Endometrial microvascular endothelial cells (primary cell): ENCODE results near the gene THRB. TPM values are rescaled to one million over a fixed set of nuclear protein-coding genes. Genes with fewer than 3 reads are reported as not detected.

Experiments
- in situ Hi-C: cut with HindIII; loops from 2 replicates; pipeline ENCODE4 v1.10.0; 2017; ENCODE audit warnings: low sequenced_read_pairs, low pct_unique_long_range_greater_than_20kb; ENCODE audit errors: inconsistent ontology term
- total RNA-seq: library from RNA; depleted of rRNA; stranded (reverse); fragments of >200 nt; gene quantifications from one replicate; pipeline ENCODE4 v1.2.3, GENCODE V29; 2015; ENCODE audit errors: inconsistent ontology term

The THRB gene
- total RNA-seq, 1 donor from 2014 or later: 7.1 TPM

GRCh38 chr3:24229468-24230221 lies 265.0 kb downstream of the THRB start:
- in situ Hi-C loops: no loop called here

GRCh38 chr3:24227635-24228034 lies 267.0 kb downstream of the THRB start:
- in situ Hi-C loops: no loop called here

DNA sequence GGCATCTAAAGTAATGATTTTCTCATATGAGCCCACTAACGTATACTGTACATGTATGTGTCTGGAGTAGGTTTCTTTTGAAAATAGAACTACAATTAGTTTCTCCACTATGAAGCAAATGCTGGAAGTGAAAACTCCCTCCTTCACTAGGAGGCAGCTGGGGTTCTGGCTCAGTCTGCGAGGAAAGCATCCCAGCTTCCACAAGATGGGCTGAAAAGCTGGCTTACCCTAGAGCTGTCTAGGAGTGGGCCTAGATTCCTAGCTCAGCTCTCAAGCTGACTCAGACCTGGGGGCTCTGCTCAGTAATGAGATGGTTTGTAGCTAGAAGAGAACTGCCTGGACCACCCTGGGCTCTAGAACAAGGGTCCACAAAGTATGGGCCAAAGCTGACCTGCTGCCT lies 268.3 kb downstream of the THRB start:
- in situ Hi-C loops: no loop called here

DNA sequence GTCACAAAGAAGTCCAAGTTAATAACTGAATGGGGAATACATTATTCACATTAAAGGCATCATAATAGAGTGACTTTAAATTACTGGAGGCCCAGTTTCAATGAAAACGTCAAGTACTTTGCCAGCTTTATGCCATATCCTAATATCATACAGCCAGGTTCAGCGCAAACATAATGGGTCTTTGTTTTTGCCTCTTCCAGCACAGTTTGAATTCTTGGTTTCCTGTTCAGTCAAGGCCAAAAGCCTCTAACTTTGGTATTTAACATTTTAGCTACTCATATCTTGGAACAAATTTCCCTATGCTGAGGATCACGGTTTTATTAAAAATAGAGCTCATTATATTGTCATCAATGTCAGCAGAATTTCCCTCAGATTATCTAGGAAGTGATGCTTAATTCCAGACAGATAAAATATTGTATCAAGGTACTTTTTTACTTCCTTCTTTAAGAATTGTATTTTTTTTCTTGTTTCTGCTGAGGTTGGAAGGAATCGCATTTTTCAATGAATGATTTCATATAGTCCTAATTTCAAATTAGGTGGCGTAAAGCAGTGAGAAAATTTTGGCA lies 269.2 kb downstream of the THRB start:
- in situ Hi-C loops: no loop called here

DNA sequence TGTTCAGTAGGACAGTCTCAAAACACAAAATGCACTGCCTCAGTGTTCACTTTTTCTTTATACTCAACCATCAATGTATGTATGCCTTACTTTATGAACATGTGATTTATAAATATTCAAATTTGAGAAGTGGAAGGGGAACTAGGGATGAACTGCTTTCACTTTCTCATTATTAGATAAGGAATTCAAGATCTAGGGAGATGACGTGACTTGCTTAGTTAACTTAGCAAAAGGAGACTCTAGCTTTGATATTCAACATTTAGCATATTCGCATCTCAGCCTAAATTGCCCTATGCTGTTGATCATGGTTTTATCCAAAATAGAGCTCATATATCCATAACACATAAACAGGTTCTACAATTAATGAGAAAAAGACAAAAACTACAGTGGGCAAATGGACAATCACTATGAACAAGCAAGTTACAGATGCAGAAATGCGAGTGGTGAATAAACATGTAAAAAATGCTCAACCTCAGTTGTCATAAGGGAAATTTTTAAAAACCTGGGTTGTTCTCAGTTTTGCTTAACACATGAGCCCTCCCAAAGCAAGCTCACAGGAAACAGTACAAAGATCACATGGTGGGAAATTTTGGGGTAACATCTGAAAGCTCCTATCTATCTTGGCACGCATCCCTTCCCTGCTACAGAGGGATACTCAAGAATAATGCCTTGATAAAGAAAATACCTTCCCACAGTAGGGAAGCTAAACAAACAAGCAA lies 269.8 kb downstream of the THRB start:
- in situ Hi-C loops: no loop called here

DNA sequence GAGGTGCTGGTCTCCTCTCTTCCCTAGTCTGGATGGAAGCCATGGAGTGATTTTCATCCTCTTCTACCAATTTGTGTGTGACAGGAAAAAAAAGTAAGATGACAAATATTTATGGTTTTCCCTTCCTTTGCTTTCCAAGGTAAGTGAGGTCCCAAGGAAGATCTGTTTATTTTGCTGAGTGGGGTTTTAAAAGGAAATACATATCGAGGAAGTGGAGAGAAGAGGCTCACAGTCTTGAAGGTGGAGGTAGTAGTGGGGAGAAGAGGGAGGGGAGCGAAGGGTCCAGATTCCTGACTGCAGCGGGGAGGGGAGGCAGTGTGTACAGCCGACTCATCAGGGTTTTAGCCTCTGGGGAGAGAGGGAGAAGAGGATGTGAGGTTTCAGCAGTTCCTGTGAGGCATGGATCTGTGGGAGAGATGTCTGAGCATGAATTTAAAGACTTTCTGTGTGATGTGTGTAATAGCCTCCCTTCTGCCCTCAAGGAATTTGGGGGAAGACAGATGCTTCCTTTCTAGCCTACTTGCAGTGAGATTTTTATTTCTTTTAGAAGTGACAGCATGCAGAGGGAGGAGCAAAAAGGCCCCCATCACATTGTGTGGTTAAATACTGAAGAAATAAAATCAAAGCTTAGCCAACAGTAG lies 272.4 kb downstream of the THRB start:
- in situ Hi-C loops: no loop called here

DNA sequence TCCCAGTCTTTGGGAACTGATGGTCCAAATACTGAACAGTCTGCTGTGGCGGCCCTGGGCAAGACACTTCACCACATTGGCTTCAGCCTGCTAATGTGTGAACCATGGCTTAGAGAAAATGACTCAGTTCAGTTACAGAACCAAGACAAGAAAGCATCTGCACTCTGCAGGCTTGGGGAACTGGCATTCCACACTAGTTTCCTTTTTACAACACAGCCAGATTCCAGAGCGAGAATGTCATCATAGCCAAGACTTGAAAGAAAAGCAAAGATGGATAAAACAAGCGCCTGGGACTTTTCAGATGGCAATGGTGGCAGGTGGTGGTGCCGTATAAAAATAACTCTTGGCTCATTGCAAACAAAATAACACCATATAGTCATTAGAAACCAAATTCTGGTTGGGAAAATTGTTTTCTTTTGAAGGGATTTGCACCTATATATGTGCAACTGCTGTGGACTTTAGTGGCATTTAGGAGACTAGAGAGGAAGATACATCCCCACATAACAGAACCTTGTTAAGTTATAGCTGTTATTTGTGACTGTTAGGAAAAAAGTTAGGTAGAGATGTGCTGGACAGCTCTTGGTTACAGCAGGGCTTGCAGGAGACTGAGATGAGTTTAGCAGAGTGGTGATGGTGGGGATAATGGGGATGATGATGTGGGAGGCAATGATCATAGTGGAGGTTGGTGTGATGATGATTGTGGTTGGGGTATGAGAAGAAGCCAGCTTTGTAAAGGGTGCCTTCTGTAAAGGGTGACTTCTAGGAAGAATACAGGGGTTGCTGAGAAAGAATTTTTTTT lies 273.6 kb downstream of the THRB start:
- in situ Hi-C loops: no loop called here

GRCh38 chr3:24215502-24215901 lies 279.1 kb downstream of the THRB start:
- in situ Hi-C loops: no loop called here

DNA sequence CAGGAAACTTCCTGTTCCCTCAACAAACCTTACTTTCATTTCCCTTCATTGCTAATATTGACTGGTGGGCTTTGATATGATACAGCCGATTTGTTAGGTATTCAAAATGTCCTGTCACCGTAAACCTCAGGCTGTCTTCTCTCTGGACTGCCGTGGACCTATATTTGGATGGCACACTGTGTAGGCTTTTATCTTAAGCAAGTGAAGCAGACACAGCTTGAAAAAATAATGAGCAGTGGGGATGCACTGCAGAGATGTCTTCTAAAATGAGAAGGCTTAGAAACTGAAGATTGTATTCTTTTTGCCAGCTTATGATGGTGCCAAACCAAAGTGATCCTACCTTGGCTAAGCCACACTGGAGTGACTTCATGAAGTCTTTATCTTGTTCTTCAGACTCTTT lies 283.3 kb downstream of the THRB start:
- in situ Hi-C loops: no loop called here

DNA sequence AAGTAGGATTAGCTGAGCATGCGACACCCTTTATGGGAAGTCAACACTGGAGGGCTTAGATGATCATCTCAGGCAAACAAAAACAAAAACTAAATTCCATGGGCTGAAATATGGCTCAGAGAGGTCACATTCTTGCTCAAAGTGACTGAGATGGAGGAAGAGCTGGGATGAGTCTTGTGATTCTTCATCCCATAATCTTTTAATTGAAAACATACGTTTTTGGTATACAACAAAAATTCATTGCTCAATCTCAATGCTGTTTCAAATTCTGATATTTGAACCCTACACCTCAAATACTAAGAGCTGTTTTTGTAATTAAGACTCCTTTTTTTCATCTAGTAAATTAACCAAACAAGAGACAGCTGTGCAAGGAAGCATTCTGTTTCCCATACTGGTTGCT lies 292.6 kb downstream of the THRB start:
- in situ Hi-C loops: no loop called here

DNA sequence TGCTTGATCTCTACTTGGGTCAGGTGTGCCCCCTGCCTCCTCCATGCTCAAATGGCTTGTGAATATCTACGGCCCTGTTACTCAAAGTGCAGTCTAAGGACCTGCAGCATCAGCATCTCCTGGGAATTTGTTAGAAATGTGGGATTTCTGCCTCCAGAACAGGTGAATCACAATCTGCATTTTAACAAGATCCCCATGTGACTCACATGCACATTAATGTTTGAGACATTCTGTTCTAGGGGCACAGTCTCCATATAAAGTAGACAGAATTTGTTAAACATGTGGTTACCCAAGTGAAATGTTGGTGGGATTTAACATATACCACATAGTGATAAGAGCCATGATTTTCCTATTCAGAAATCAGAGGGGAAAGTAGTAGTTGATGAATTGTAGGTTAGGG lies 293.3 kb downstream of the THRB start:
- in situ Hi-C loops: no loop called here

GRCh38 chr3:24199775-24200247 lies 294.8 kb downstream of the THRB start:
- in situ Hi-C loops: no loop called here

GRCh38 chr3:24199300-24199699 lies 295.4 kb downstream of the THRB start:
- in situ Hi-C loops: no loop called here

DNA sequence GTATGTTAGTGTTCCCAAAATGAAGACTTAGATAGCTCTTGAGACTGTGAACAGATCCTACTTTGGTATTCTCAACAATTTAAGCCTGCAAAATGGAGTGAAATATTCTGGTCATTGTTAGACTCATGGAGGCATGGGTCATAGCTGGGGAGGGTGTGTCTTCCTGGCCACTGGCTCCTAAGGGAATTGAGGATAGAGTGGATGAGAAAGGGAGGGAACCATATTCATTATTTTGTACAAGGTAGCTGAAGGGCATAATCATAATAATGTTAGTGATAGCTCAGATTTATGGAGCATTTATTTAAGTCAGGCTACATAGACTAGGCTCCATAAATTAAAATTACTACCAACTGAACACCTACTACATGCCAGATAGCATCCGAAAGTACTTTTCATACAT lies 295.9 kb downstream of the THRB start:
- in situ Hi-C loops: no loop called here

GRCh38 chr3:24197809-24198208 lies 296.8 kb downstream of the THRB start:
- in situ Hi-C loops: no loop called here

- in situ Hi-C loops: no loop called here
Observed at GRCh38 chr3:24196526-24196925, 298.1 kb downstream of the THRB start.

- in situ Hi-C loops: no loop called here
Observed at GRCh38 chr3:24195504-24196230, 299.0 kb downstream of the THRB start.

GRCh38 chr3:24192469-24193056 lies 302.1 kb downstream of the THRB start:
- in situ Hi-C loops: no loop called here
